OCI-LY7 (cell line): ENCODE results near the gene CMTM4. TPM values are rescaled to one million over a fixed set of nuclear protein-coding genes. Genes with fewer than 3 reads are reported as not detected.

ENCODE experiments used
- BruUV-seq: library from RNA; stranded (reverse); fragments of 400-500 nt; replicated peaks from 2 replicates; lab custom pipeline; 2021; lab: Mats Ljungman, UMichigan
- CTCF ChIA-PET: fragments of 300-600 bp; sonication (Branson Sonifier 250); formaldehyde crosslinking; loops from one replicate; lab custom pipeline; 2022; ENCODE audit warnings: antibody characterized with exemption; ENCODE audit not compliant: unreplicated experiment; lab: Charles Lee
- POLR2A ChIA-PET: fragments of 300-600 bp; sonication (Branson Sonifier 250); formaldehyde crosslinking; loops from one replicate; lab custom pipeline; 2022; ENCODE audit warnings: antibody characterized with exemption; lab: Charles Lee
- DNase-seq: peaks from one replicate; pipeline ENCODE4 v3.0.0-alpha.2; 2015; ENCODE audit warnings: low spot score
- H2AFZ ChIP-seq: fragments of 200-600 bp; sonication (generic), shearing (Covaris generic); 2 replicates; pipeline ENCODE4 v1.6.1; 2014; ENCODE audit warnings: mild to moderate bottlenecking, antibody characterized with exemption, low read length, moderate library complexity
- H3K27ac ChIP-seq: fragments of 200-600 bp; sonication (generic); 2 replicates; pipeline ENCODE4 v1.5.1; 2014; ENCODE audit warnings: mixed run types, low read depth, mild to moderate bottlenecking, moderate library complexity, low read length, inconsistent platforms; ENCODE audit not compliant: poor library complexity, severe bottlenecking
- H3K36me3 ChIP-seq: fragments of 200-600 bp; sonication (generic); 2 replicates; pipeline ENCODE4 v1.6.1; 2014; ENCODE audit warnings: mild to moderate bottlenecking, antibody characterized with exemption, low read length, moderate library complexity, mixed read lengths; ENCODE audit not compliant: insufficient read depth
- H3K4me1 ChIP-seq: fragments of 200-600 bp; sonication (generic); 2 replicates; pipeline ENCODE4 v1.5.1; 2014; ENCODE audit warnings: mild to moderate bottlenecking, low read length; ENCODE audit not compliant: insufficient read depth, poor library complexity, severe bottlenecking
- H3K4me2 ChIP-seq: fragments of 200-600 bp; sonication (generic); 2 replicates; pipeline ENCODE4 v1.6.1; 2014; ENCODE audit warnings: mild to moderate bottlenecking, low read length
- H3K4me3 ChIP-seq: fragments of 200-600 bp; sonication (generic); 2 replicates; pipeline ENCODE4 v1.5.1; 2014; ENCODE audit warnings: mild to moderate bottlenecking, low read depth, low read length; ENCODE audit not compliant: poor library complexity, severe bottlenecking
- H3K79me2 ChIP-seq: fragments of 200-600 bp; sonication (generic); 2 replicates; pipeline ENCODE4 v1.6.1; 2016; ENCODE audit warnings: low read depth, mild to moderate bottlenecking, low read length, moderate library complexity, mixed read lengths; ENCODE audit not compliant: insufficient read depth
- H3K9me2 ChIP-seq: fragments of 200-600 bp; sonication (generic); 2 replicates; pipeline ENCODE4 v1.6.1; 2016; ENCODE audit warnings: mild to moderate bottlenecking, low read length, mixed read lengths; ENCODE audit not compliant: insufficient read depth
- H3K9me3 ChIP-seq: fragments of 200-600 bp; sonication (generic); 2 replicates; pipeline ENCODE4 v1.6.1; 2014; ENCODE audit warnings: mild to moderate bottlenecking, mixed run types, low read length, mixed read lengths
- H4K20me1 ChIP-seq: fragments of 200-600 bp; sonication (generic); 2 replicates; pipeline ENCODE4 v1.6.1; 2014; ENCODE audit warnings: mild to moderate bottlenecking, antibody characterized with exemption, low read length, moderate library complexity, mixed read lengths; ENCODE audit not compliant: insufficient read depth
- CTCF ChIP-seq: fragments of 200-600 bp; sonication (generic); conservative IDR thresholded peaks from 2 replicates; pipeline ENCODE4 v1.5.1; 2014; ENCODE audit warnings: mild to moderate bottlenecking, antibody characterized with exemption, low read length, moderate library complexity, mixed read lengths
- EZH2phosphoT487 ChIP-seq: fragments of 200-600 bp; sonication (generic); IDR thresholded peaks from 2 replicates; pipeline ENCODE4 v1.6.1; 2018; ENCODE audit warnings: low read depth, borderline replicate concordance, mild to moderate bottlenecking, mixed run types, antibody characterized with exemption, low read length, moderate library complexity, mixed read lengths
- intact Hi-C: fragments of 100-400 bp; cut with micrococcal nuclease; formaldehyde crosslinking; loops from one replicate; pipeline ENCODE4 v1.10.0; 2022; ENCODE audit not compliant: unreplicated experiment
- total RNA-seq, 2 experiments: library from RNA; depleted of rRNA in 1 of 2; stranded (reverse); fragments of >200 nt in 1 of 2; shearing (Covaris generic) in 1 of 2; gene quantifications; 2 replicates each; pipeline ENCODE4 v1.2.3, GENCODE V29; 2014 to 2022

CMTM4 gene
- total RNA-seq, 2 experiments from 2014 or later, result 0.03 to 1.3 TPM

- Histone ChIP-seq H3K9me2 (no peaks in the 10 kb centered on the region), H3K79me2 (no peaks in the 10 kb centered on the region), H3K4me3 (no peak overlapping the region), H2AFZ (no peak overlapping the region), H3K27ac (no peak overlapping the region), H3K4me2 (no peak overlapping the region), H3K4me1 (no peaks in the 10 kb centered on the region), H3K9me3 (no peaks in the 10 kb centered on the region), H3K36me3 (peaks cover 93% of the 10 kb centered on the region), H4K20me1 (no peaks in the 10 kb centered on the region)
- intact Hi-C loops, result no loop called here
- BruUV-seq, result no TSS peak
- CTCF ChIA-PET, result interaction anchor here (0.5 kb wide), 1 partner anchor 137 kb away, joined by 5 read pairs; no protein-coding TSS in a partner anchor
- POLR2A ChIA-PET, result interaction anchor here (0.5 to 1.0 kb wide), 2 partner anchors 17 kb away, joined by 5 read pairs; no protein-coding TSS in a partner anchor
- no peak for DNase-seq
- TF ChIP-seq EZH2phosphoT487 (no peak), CTCF (no peak)
These were observed 34.6 kb upstream of the CMTM4 start for GRCh38 chr16:66731101-66731500.

- Histone ChIP-seq H3K4me3 (no peak overlapping the region), H3K27ac (peak overlapping the region; percentile 0), H3K9me2 (no peaks in the 10 kb centered on the region), H3K79me2 (no peaks in the 10 kb centered on the region), H3K4me1 (no peaks in the 10 kb centered on the region), H3K9me3 (no peaks in the 10 kb centered on the region), H3K4me2 (no peak overlapping the region), H4K20me1 (no peaks in the 10 kb centered on the region), H3K36me3 (peaks cover 93% of the 10 kb centered on the region), H2AFZ (no peak overlapping the region)
- BruUV-seq, result no TSS peak
- intact Hi-C loops, result loop anchor here (1.0 to 10.0 kb wide), 2 partner anchors 138 to 324 kb away; no protein-coding TSS in a partner anchor
- no peak for TF ChIP-seq CTCF
- TF ChIP-seq EZH2phosphoT487, result no peak
- POLR2A ChIA-PET, result no interaction called here
- CTCF ChIA-PET, result interaction anchor here (0.9 kb wide), 1 partner anchor 139 kb away, joined by 3 read pairs; no protein-coding TSS in a partner anchor
- DNase-seq, result no peak
These were observed 32.3 kb upstream of the CMTM4 start for GRCh38 chr16:66728804-66729203.

GRCh38 chr16:66728117-66728787 lies 31.7 kb upstream of the CMTM4 start:
- no peak overlapping the region for H3K4me2 ChIP-seq
- peak overlapping the region; percentile 0 for H3K27ac ChIP-seq
- no peaks in the 10 kb centered on the region for H3K79me2 ChIP-seq
- no peak overlapping the region for H3K4me3 ChIP-seq
- no peaks in the 10 kb centered on the region for H3K4me1 ChIP-seq
- no TSS peak for BruUV-seq
- POLR2A ChIA-PET, result no interaction called here
- DNase-seq, result peak; percentile 74
- TF ChIP-seq CTCF (peak; percentile 89), EZH2phosphoT487 (no peak)
- CTCF ChIA-PET, result interaction anchor here (0.7 to 0.9 kb wide), 2 partner anchors 9 to 140 kb away, joined by 3 read pairs; no protein-coding TSS in a partner anchor
- no peaks in the 10 kb centered on the region for H3K9me3 ChIP-seq
- no peak overlapping the region for H2AFZ ChIP-seq
- intact Hi-C loops, result loop anchor here (1.0 to 10.0 kb wide), 2 partner anchors 139 to 323 kb away; no protein-coding TSS in a partner anchor
- no peaks in the 10 kb centered on the region for H4K20me1 ChIP-seq
- H3K9me2 ChIP-seq, result no peaks in the 10 kb centered on the region
- peaks cover 93% of the 10 kb centered on the region for H3K36me3 ChIP-seq
